Mucosa of descending colon (tissue), 3 donors: ENCODE measurements around the gene PCBP1. TPM values are rescaled to one million over a fixed set of nuclear protein-coding genes. Genes with fewer than 3 reads are reported as not detected.
A peak's percentile ranks its signal among the peaks of the same experiment; 100 is the strongest.

ENCODE experiments used
- ATAC-seq: fragments of 200-7000 bp; cut with Tn5 transposase; one replicate; pipeline ENCODE4 v1.9.1; 2020; ENCODE audit warnings: mild to moderate bottlenecking, moderate library complexity
- DNase-seq, 3 donors: peaks; one replicate each; pipeline ENCODE4 v3.0.0-alpha.2; 2020
- H3K36me3 ChIP-seq: fragments of 200-600 bp; one replicate; pipeline ENCODE4 v1.8.0; 2021; ENCODE audit warnings: low read depth, mild to moderate bottlenecking
- H3K4me1 ChIP-seq: fragments of 200-600 bp; one replicate; pipeline ENCODE4 v1.8.0; 2021; ENCODE audit warnings: low read depth, mild to moderate bottlenecking
- H3K4me3 ChIP-seq: fragments of 200-600 bp; one replicate; pipeline ENCODE4 v1.8.0; 2021; ENCODE audit warnings: mild to moderate bottlenecking
- H3K9me3 ChIP-seq: fragments of 200-600 bp; one replicate; pipeline ENCODE4 v1.8.0; 2021; ENCODE audit warnings: mild to moderate bottlenecking
- CTCF ChIP-seq: fragments of 200-600 bp; IDR thresholded peaks from one replicate; pipeline ENCODE4 v1.8.0; 2022; ENCODE audit warnings: antibody characterized with exemption, mild to moderate bottlenecking
- intact Hi-C, 2 donors: fragments of 100-400 bp; cut with DNase I in 1 of 2; cut with micrococcal nuclease in 1 of 2; formaldehyde crosslinking; loops; one replicate each; pipeline versions ENCODE4 v1.11.0 to v1.11.1; 2022; cut with DNase I, micrococcal nuclease
- total RNA-seq, 3 donors: library from RNA; stranded (reverse); fragmentation: NEBNext Ultra II Directional in 2 of 3; extraction: Animal tissue kit (Norgen Biotek cat#: 25700) in 2 of 3; gene quantifications; one replicate each; pipeline versions ENCODE4 v1.2.1 to v1.2.4, GENCODE V29; 2021 to 2023
- donor health status: DM: no; HTN: no; CAD: no; lungs with moderate emphysema.
- donor health status: DM: no; HTN: no; CAD: no.
- donor health status: DM: no; HTN: yes; CAD: no.

Gene PCBP1
- total RNA-seq, 3 donors from 2014 or later, result 243 to 383 (median 266) TPM

- intact Hi-C loops, result loop anchor here (5.0 kb wide), 1 partner anchor 54 kb away; no protein-coding TSS in a partner anchor
- Histone ChIP-seq H3K9me3 (no peaks in the 10 kb centered on the region), H3K36me3 (peaks cover 5% of the 10 kb centered on the region), H3K4me1 (peaks cover 37% of the 10 kb centered on the region), H3K4me3 (peak overlapping the region; percentile 69)
- peak; percentile 61 to 80 (median 73) for DNase-seq
- TF ChIP-seq CTCF, result no peak
- peak; percentile 12 for ATAC-seq
These were observed 673 bp downstream of the PCBP1 start for GRCh38 chr2:70087702-70088597.

DNA sequence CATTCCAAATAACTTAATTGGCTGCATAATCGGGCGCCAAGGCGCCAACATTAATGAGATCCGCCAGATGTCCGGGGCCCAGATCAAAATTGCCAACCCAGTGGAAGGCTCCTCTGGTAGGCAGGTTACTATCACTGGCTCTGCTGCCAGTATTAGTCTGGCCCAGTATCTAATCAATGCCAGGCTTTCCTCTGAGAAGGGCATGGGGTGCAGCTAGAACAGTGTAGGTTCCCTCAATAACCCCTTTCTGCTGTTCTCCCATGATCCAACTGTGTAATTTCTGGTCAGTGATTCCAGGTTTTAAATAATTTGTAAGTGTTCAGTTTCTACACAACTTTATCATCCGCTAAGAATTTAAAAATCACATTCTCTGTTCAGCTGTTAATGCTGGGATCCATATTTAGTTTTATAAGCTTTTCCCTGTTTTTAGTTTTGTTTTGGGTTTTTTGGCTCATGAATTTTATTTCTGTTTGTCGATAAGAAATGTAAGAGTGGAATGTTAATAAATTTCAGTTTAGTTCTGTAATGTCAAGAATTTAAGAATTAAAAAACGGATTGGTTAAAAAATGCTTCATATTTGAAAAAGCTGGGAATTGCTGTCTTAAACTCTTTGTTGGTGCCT is 1.4 kb downstream of the PCBP1 start:
- H3K9me3 ChIP-seq, result no peaks in the 10 kb centered on the region
- DNase-seq, result no peak
- H3K4me1 ChIP-seq, result peaks cover 34% of the 10 kb centered on the region
- intact Hi-C loops, result loop anchor here (5.0 kb wide), 1 partner anchor 54 kb away; no protein-coding TSS in a partner anchor
- peak overlapping the region; percentile 69 for H3K4me3 ChIP-seq
- peaks cover 5% of the 10 kb centered on the region for H3K36me3 ChIP-seq
- ATAC-seq, result no peak
- no peak for TF ChIP-seq CTCF

DNA sequence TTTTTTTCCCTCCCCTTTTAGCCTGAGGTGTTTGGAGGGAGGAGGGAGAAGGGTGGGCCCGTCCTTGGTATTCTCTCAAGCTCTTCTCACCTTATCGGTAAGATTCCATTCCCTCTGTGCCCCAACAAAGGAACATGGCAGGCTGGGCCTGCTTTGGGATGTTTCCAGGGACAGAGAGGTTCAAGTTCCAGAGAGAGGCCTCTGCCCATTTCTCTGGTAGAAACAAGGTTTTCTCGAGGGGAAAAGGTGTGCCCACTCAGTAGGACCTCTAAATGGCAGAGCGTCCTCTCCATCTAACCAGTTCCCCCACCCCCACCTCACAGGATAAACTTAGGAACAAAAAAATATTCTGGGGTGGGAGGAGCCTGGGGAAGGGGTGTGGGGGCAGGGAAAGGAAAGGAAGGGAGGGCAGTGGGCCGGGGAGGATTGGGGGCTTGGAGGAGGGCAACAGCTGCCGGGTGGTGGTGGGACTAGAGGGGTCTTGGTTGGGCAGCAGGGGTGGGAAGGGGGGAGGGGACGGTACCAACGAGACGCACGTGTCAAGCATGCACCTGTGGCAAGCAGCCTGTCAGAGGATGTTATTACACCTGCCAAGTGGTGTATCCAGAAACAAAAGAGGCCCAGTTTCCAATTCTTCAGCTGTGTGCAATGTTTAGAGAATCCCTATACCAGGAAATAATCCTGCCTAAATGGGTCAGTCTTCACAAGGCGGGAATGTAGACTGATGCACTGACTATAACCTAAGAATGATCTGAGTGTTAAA is 2.1 kb downstream of the PCBP1 start:
- no peak for ATAC-seq
- H3K4me1 ChIP-seq, result peaks cover 27% of the 10 kb centered on the region
- no peak for TF ChIP-seq CTCF
- H3K4me3 ChIP-seq, result peak overlapping the region; percentile 69
- peaks cover 5% of the 10 kb centered on the region for H3K36me3 ChIP-seq
- intact Hi-C loops, result loop anchor here (5.0 kb wide), 1 partner anchor 53 kb away; no protein-coding TSS in a partner anchor
- H3K9me3 ChIP-seq, result no peaks in the 10 kb centered on the region
- peak in 2 of 3 donors; percentile 49 to 72 for DNase-seq

DNA sequence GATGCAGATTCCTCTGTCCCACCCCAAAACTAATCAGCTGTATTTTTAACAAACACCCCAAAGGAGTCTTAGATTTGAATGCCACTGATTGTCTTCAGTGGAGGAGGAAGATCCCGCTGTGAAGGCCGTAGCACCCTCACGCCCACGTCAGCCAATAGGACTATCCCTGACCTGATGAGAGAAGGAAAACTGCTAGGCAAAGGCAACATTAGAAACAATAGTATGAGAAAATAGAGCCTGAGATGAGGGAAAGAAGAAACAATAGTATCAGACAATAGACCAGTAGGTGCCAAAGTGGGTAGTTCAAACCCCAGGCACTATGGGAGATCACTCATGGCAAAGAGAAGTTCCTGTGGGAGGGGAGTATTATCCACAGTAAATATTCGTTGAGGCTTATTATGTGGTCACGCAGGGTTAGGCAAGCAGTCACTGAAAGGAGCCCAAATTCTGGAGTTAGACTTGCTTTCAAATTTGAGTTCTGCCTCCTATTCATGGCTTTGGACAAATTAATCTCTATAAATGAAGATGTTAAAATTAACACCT is 2.8 kb downstream of the PCBP1 start:
- intact Hi-C loops, result loop anchor here (5.0 kb wide), 1 partner anchor 52 kb away; no protein-coding TSS in a partner anchor
- Histone ChIP-seq H3K4me1 (peaks cover 32% of the 10 kb centered on the region), H3K9me3 (no peaks in the 10 kb centered on the region), H3K4me3 (no peak overlapping the region), H3K36me3 (peaks cover 5% of the 10 kb centered on the region)
- no peak for DNase-seq
- ATAC-seq, result no peak
- TF ChIP-seq CTCF, result no peak

- Histone ChIP-seq H3K4me1 (peaks cover 35% of the 10 kb centered on the region), H3K4me3 (no peak overlapping the region), H3K9me3 (no peaks in the 10 kb centered on the region), H3K36me3 (peaks cover 5% of the 10 kb centered on the region)
- intact Hi-C loops, result no loop called here
- no peak for DNase-seq
- no peak for TF ChIP-seq CTCF
- ATAC-seq, result no peak
These were observed 3.5 kb downstream of the PCBP1 start for GRCh38 chr2:70090706-70091334.
